Stomach smooth muscle (tissue), 2 donors: ENCODE results near the gene SCN4B.
A peak's percentile ranks its signal among the peaks of the same experiment; 100 is the strongest.

ENCODE experiments used
- H3K27ac ChIP-seq: one replicate; pipeline ENCODE4 v1.7.0; 2013; ENCODE audit warnings: mild to moderate bottlenecking, low read length, inconsistent platforms
- H3K27me3 ChIP-seq, 2 donors: one replicate each; pipeline ENCODE4 v1.7.0; 2013; ENCODE audit warnings: low read length in 2 of 2; ENCODE audit not compliant: insufficient read depth in 2 of 2, control insufficient read depth in 1 of 2
- H3K36me3 ChIP-seq, 2 donors: one replicate each; pipeline ENCODE4 v1.7.0; 2013; ENCODE audit warnings: low read length in 2 of 2; ENCODE audit not compliant: control insufficient read depth in 2 of 2, insufficient read depth in 2 of 2
- H3K4me1 ChIP-seq: one replicate; pipeline ENCODE4 v1.7.0; 2013; ENCODE audit warnings: low read length; ENCODE audit not compliant: control insufficient read depth, insufficient read depth
- H3K4me3 ChIP-seq, 2 donors: one replicate each; pipeline ENCODE4 v1.7.0; 2013; ENCODE audit warnings: low read length in 2 of 2
- H3K9ac ChIP-seq, 2 donors: one replicate each; pipeline ENCODE4 v1.7.0; 2013; ENCODE audit warnings: low read length in 2 of 2, mild to moderate bottlenecking in 1 of 2
- H3K9me3 ChIP-seq, 2 donors: one replicate each; pipeline ENCODE4 v1.7.0; 2013; ENCODE audit warnings: low read length in 2 of 2; ENCODE audit not compliant: control insufficient read depth in 2 of 2
- donor health status: healthy.
- donor health status: Pancreatic carcinoma.

SCN4B gene

GRCh38 chr11:118163494-118163893 lies 10.9 kb upstream of the SCN4B start:
- Histone ChIP-seq H3K36me3 (no peaks in the 10 kb centered on the region), H3K27me3 (peaks cover 12 to 29% of the 10 kb centered on the region in 2 donors), H3K9ac (no peak overlapping the region), H3K4me3 (no peak overlapping the region), H3K4me1 (no peaks in the 10 kb centered on the region), H3K9me3 (no peaks in the 10 kb centered on the region), H3K27ac (no peak overlapping the region)

- no peak overlapping the region for H3K27ac ChIP-seq
- no peaks in the 10 kb centered on the region for H3K4me1 ChIP-seq
- H3K27me3 ChIP-seq = peaks cover 12 to 29% of the 10 kb centered on the region in 2 donors
- no peaks in the 10 kb centered on the region for H3K9me3 ChIP-seq
- H3K9ac ChIP-seq = no peak overlapping the region
- H3K4me3 ChIP-seq = no peak overlapping the region
- H3K36me3 ChIP-seq = no peaks in the 10 kb centered on the region
These were observed 10.2 kb upstream of the SCN4B start for GRCh38 chr11:118162846-118163245.

GRCh38 chr11:118161786-118162185 lies 9.2 kb upstream of the SCN4B start:
- Histone ChIP-seq H3K4me1 (peaks cover 5% of the 10 kb centered on the region), H3K4me3 (no peak overlapping the region), H3K36me3 (no peaks in the 10 kb centered on the region), H3K9me3 (no peaks in the 10 kb centered on the region), H3K27me3 (peaks cover 20 to 37% of the 10 kb centered on the region in 2 donors), H3K9ac (no peak overlapping the region), H3K27ac (no peak overlapping the region)

- Histone ChIP-seq H3K9me3 (no peaks in the 10 kb centered on the region), H3K27me3 (peaks cover 41 to 65% of the 10 kb centered on the region in 2 donors), H3K27ac (no peak overlapping the region), H3K4me3 (no peak overlapping the region), H3K4me1 (peaks cover 18% of the 10 kb centered on the region), H3K36me3 (no peaks in the 10 kb centered on the region), H3K9ac (no peak overlapping the region)
These were observed 4.7 kb upstream of the SCN4B start for GRCh38 chr11:118157186-118157895.

- peaks cover 25% of the 10 kb centered on the region for H3K4me1 ChIP-seq
- no peaks in the 10 kb centered on the region for H3K36me3 ChIP-seq
- H3K9me3 ChIP-seq = no peaks in the 10 kb centered on the region
- H3K4me3 ChIP-seq = no peak overlapping the region
- no peak overlapping the region for H3K9ac ChIP-seq
- peaks cover 47 to 67% of the 10 kb centered on the region in 2 donors for H3K27me3 ChIP-seq
- H3K27ac ChIP-seq = no peak overlapping the region
These were observed 4.0 kb upstream of the SCN4B start for GRCh38 chr11:118156531-118157185.

- peaks cover 29% of the 10 kb centered on the region for H3K4me1 ChIP-seq
- H3K9me3 ChIP-seq = no peaks in the 10 kb centered on the region
- H3K27me3 ChIP-seq = peaks cover 46 to 66% of the 10 kb centered on the region in 2 donors
- no peak overlapping the region for H3K9ac ChIP-seq
- no peak overlapping the region for H3K27ac ChIP-seq
- no peaks in the 10 kb centered on the region for H3K36me3 ChIP-seq
- H3K4me3 ChIP-seq = no peak overlapping the region
These were observed 3.3 kb upstream of the SCN4B start for GRCh38 chr11:118155776-118156530.

GRCh38 chr11:118154641-118155040 lies 2.0 kb upstream of the SCN4B start:
- no peak overlapping the region for H3K27ac ChIP-seq
- no peak overlapping the region for H3K4me3 ChIP-seq
- H3K36me3 ChIP-seq = no peaks in the 10 kb centered on the region
- H3K9ac ChIP-seq = no peak overlapping the region
- H3K4me1 ChIP-seq = peaks cover 29% of the 10 kb centered on the region
- H3K27me3 ChIP-seq = peaks cover 44 to 63% of the 10 kb centered on the region in 2 donors
- H3K9me3 ChIP-seq = no peaks in the 10 kb centered on the region

DNA sequence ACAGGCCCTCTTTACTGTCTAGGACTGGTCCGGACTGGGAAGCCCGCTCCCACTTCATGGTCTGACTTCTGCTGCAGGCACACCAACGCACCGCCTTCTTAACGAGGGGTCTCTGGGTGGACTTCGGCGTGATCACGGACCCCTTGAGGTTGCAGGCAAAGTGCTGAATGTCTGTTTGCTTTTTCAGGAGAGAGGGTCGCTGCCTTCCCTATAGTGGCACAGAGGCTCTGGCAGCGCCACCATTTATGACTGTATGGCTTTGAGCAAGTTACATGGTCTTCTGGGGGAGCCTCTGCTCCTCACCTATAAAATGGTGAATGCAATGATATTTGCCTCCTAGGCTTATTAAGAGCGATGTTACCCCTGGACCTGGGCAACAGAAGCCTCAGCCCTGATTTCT lies 1.4 kb upstream of the SCN4B start:
- H3K27me3 ChIP-seq = peaks cover 39 to 60% of the 10 kb centered on the region in 2 donors
- no peak overlapping the region for H3K9ac ChIP-seq
- no peaks in the 10 kb centered on the region for H3K36me3 ChIP-seq
- peaks cover 29% of the 10 kb centered on the region for H3K4me1 ChIP-seq
- no peak overlapping the region for H3K27ac ChIP-seq
- H3K9me3 ChIP-seq = no peaks in the 10 kb centered on the region
- H3K4me3 ChIP-seq = no peak overlapping the region

- H3K27ac ChIP-seq = no peak overlapping the region
- peak overlapping the region in 1 of 2 donors; percentile 73 for H3K4me3 ChIP-seq
- H3K4me1 ChIP-seq = peaks cover 29% of the 10 kb centered on the region
- no peaks in the 10 kb centered on the region for H3K36me3 ChIP-seq
- H3K9ac ChIP-seq = no peak overlapping the region
- no peaks in the 10 kb centered on the region for H3K9me3 ChIP-seq
- H3K27me3 ChIP-seq = peaks cover 39 to 58% of the 10 kb centered on the region in 2 donors
These were observed 893 bp upstream of the SCN4B start for GRCh38 chr11:118153516-118153915.

GRCh38 chr11:118152020-118152551 lies 537 bp downstream of the SCN4B start:
- no peak overlapping the region for H3K27ac ChIP-seq
- peaks cover 33 to 53% of the 10 kb centered on the region in 2 donors for H3K27me3 ChIP-seq
- no peaks in the 10 kb centered on the region for H3K36me3 ChIP-seq
- H3K9me3 ChIP-seq = no peaks in the 10 kb centered on the region
- peaks cover 27% of the 10 kb centered on the region for H3K4me1 ChIP-seq
- H3K4me3 ChIP-seq = peak overlapping the region; percentile 58 to 73
- no peak overlapping the region for H3K9ac ChIP-seq
